MM.1S (cell line): Measurements from ENCODE around the gene MYBPC3.

Source experiments
- DNase-seq: peaks from one replicate; pipeline ENCODE4 v3.0.0-alpha.2; 2015
- H2AFZ ChIP-seq: fragments of 300-600 bp; sonication (generic); 2 replicates; pipeline ENCODE4 v1.6.0; 2016; ENCODE audit warnings: antibody characterized with exemption, low read length
- H3F3A ChIP-seq: fragments of 300-600 bp; sonication (generic); 2 replicates; pipeline ENCODE4 v1.6.1; 2016; ENCODE audit warnings: mild to moderate bottlenecking, antibody characterized with exemption, low read length, moderate library complexity, mixed read lengths; ENCODE audit not compliant: insufficient read depth
- H3K27ac ChIP-seq: fragments of 300-600 bp; sonication (generic); 2 replicates; pipeline ENCODE4 v1.5.1; 2016; ENCODE audit warnings: mild to moderate bottlenecking, low read length
- H3K27me3 ChIP-seq: fragments of 300-600 bp; sonication (generic); replicated peaks from 2 replicates; pipeline ENCODE4 v1.6.0; 2016; ENCODE audit warnings: low read length; ENCODE audit not compliant: insufficient read depth
- H3K36me3 ChIP-seq: fragments of 300-600 bp; sonication (generic); replicated peaks from 2 replicates; pipeline ENCODE4 v1.6.1; 2016; ENCODE audit warnings: mild to moderate bottlenecking, low read length, mixed read lengths; ENCODE audit not compliant: insufficient read depth
- H3K4me1 ChIP-seq: fragments of 300-600 bp; sonication (generic); 2 replicates; pipeline ENCODE4 v1.6.1; 2016; ENCODE audit warnings: low read length, mixed read lengths
- H3K4me2 ChIP-seq: fragments of 300-600 bp; sonication (generic); 2 replicates; pipeline ENCODE4 v1.6.0; 2016; ENCODE audit warnings: low read depth, low read length
- H3K4me3 ChIP-seq: fragments of 300-600 bp; sonication (generic); 2 replicates; pipeline ENCODE4 v1.5.1; 2016; ENCODE audit warnings: low read length, mixed read lengths
- H3K79me2 ChIP-seq: fragments of 300-600 bp; sonication (generic); 2 replicates; pipeline ENCODE4 v1.6.1; 2016; ENCODE audit warnings: mixed run types, low read length, mixed read lengths
- H3K9ac ChIP-seq: fragments of 300-600 bp; sonication (generic); 2 replicates; pipeline ENCODE4 v1.6.1; 2016; ENCODE audit warnings: low read length, mixed read lengths
- H3K9me2 ChIP-seq: fragments of 300-600 bp; sonication (generic); replicated peaks from 2 replicates; pipeline ENCODE4 v1.6.1; 2016; ENCODE audit warnings: mild to moderate bottlenecking, low read length, mixed read lengths; ENCODE audit not compliant: insufficient read depth
- H3K9me3 ChIP-seq: fragments of 300-600 bp; sonication (generic); replicated peaks from 2 replicates; pipeline ENCODE4 v1.6.1; 2016; ENCODE audit warnings: mild to moderate bottlenecking, low read length, mixed read lengths; ENCODE audit not compliant: insufficient read depth
- H4K20me1 ChIP-seq: fragments of 300-600 bp; sonication (generic); 2 replicates; pipeline ENCODE4 v1.6.1; 2016; ENCODE audit warnings: mild to moderate bottlenecking, low read length, moderate library complexity, mixed read lengths; ENCODE audit not compliant: insufficient read depth
- CTCF ChIP-seq: fragments of 300-600 bp; sonication (generic); IDR thresholded peaks from 2 replicates; pipeline ENCODE4 v1.5.1; 2016; ENCODE audit warnings: antibody characterized with exemption, low read length, mixed read lengths
- EZH2 ChIP-seq: fragments of 300-600 bp; sonication (generic); optimal IDR thresholded peaks from 2 replicates; pipeline ENCODE3; 2017; ENCODE audit warnings: low read depth, mild to moderate bottlenecking, antibody characterized with exemption, low read length, mixed read lengths
- EZH2phosphoT487 ChIP-seq: fragments of 300-600 bp; sonication (generic); IDR thresholded peaks from 2 replicates; pipeline ENCODE4 v1.6.1; 2018; ENCODE audit warnings: antibody characterized with exemption, low read length

Gene MYBPC3

GRCh38 chr11:47398551-47398950 is 46.0 kb upstream of the MYBPC3 start:
- no peak for DNase-seq
- Histone ChIP-seq H3K27me3 (no peaks in the 10 kb centered on the region), H3K4me2 (no peak overlapping the region), H3K79me2 (no peaks in the 10 kb centered on the region), H3F3A (no peaks in the 10 kb centered on the region), H3K9me3 (no peaks in the 10 kb centered on the region), H3K9ac (no peak overlapping the region), H4K20me1 (no peaks in the 10 kb centered on the region), H2AFZ (no peak overlapping the region), H3K4me3 (no peak overlapping the region), H3K9me2 (no peaks in the 10 kb centered on the region), H3K4me1 (peaks cover 30% of the 10 kb centered on the region), H3K36me3 (no peaks in the 10 kb centered on the region), H3K27ac (no peak overlapping the region)
- TF ChIP-seq EZH2: no peak
- no peak for TF ChIP-seq CTCF
- TF ChIP-seq EZH2phosphoT487: no peak

GRCh38 chr11:47398011-47398410 is 45.5 kb upstream of the MYBPC3 start:
- no peaks in the 10 kb centered on the region for H3K27me3 ChIP-seq
- H3K9ac ChIP-seq: no peak overlapping the region
- H3K4me1 ChIP-seq: peaks cover 35% of the 10 kb centered on the region
- no peaks in the 10 kb centered on the region for H3K79me2 ChIP-seq
- H3K4me2 ChIP-seq: no peak overlapping the region
- H3F3A ChIP-seq: no peaks in the 10 kb centered on the region
- H3K36me3 ChIP-seq: no peaks in the 10 kb centered on the region
- no peaks in the 10 kb centered on the region for H4K20me1 ChIP-seq
- H3K9me3 ChIP-seq: no peaks in the 10 kb centered on the region
- H3K9me2 ChIP-seq: no peaks in the 10 kb centered on the region
- no peak overlapping the region for H3K4me3 ChIP-seq
- DNase-seq: no peak
- H3K27ac ChIP-seq: no peak overlapping the region
- H2AFZ ChIP-seq: no peak overlapping the region
- no peak for TF ChIP-seq CTCF
- TF ChIP-seq EZH2: no peak

- Histone ChIP-seq H3K4me1 (peaks cover 37% of the 10 kb centered on the region), H3K27ac (no peak overlapping the region), H3K9ac (no peak overlapping the region), H3K4me3 (no peak overlapping the region), H3K79me2 (no peaks in the 10 kb centered on the region), H3K36me3 (no peaks in the 10 kb centered on the region), H3K27me3 (no peaks in the 10 kb centered on the region), H4K20me1 (no peaks in the 10 kb centered on the region), H3K4me2 (no peak overlapping the region), H3K9me2 (no peaks in the 10 kb centered on the region), H3K9me3 (no peaks in the 10 kb centered on the region), H2AFZ (no peak overlapping the region), H3F3A (no peaks in the 10 kb centered on the region)
- TF ChIP-seq EZH2phosphoT487 (no peak), EZH2 (no peak), CTCF (no peak)
- no peak for DNase-seq
Measured at GRCh38 chr11:47396049-47396320, 43.5 kb upstream of the MYBPC3 start.
